HEK293 (cell line): ENCODE results near the gene ENDOU.

Source experiments
- CTCF ChIP-seq: fragments of 450-650 bp; formaldehyde crosslinking; IDR thresholded peaks from 2 replicates; pipeline ENCODE4 v1.5.1; 2016; ENCODE audit warnings: missing biosample characterization, missing genetic modification characterization
- ZBTB11 ChIP-seq: fragments of 450-650 bp; formaldehyde crosslinking; conservative IDR thresholded peaks from 2 replicates; pipeline ENCODE4 v1.5.1; 2016; ENCODE audit warnings: low read depth, missing biosample characterization, missing genetic modification characterization
- ZNF626 ChIP-seq: fragments of 450-650 bp; sonication (Bioruptor Pico); formaldehyde crosslinking; IDR thresholded peaks from 2 replicates; pipeline ENCODE4 v1.5.1; 2018; ENCODE audit warnings: missing biosample characterization, missing genetic modification characterization, inconsistent platforms
- ZNF629 ChIP-seq: fragments of 450-650 bp; formaldehyde crosslinking; IDR thresholded peaks from 2 replicates; pipeline ENCODE4 v1.5.1; 2017; ENCODE audit warnings: missing biosample characterization, missing genetic modification characterization
- ZNF677 ChIP-seq: fragments of 450-650 bp; IDR thresholded peaks from 2 replicates; pipeline ENCODE4 v1.5.0; 2018; ENCODE audit warnings: missing biosample characterization, mild to moderate bottlenecking, missing genetic modification characterization, moderate library complexity
- ZNF830 ChIP-seq: fragments of 450-650 bp; IDR thresholded peaks from 2 replicates; pipeline ENCODE4 v1.5.0; 2018; ENCODE audit warnings: missing biosample characterization, missing genetic modification characterization, low read depth, mild to moderate bottlenecking, moderate library complexity

- no peak for TF ChIP-seq ZNF626 (tag by site-specific recombination)
- no peak for TF ChIP-seq ZNF830
- no peak for TF ChIP-seq ZNF629
- TF ChIP-seq ZBTB11 (tag by site-specific recombination) = no peak
- TF ChIP-seq CTCF (tag by site-specific recombination) = no peak
- TF ChIP-seq ZNF677 (tag by site-specific recombination) = no peak
These were observed 7.2 kb upstream of the ENDOU start for GRCh38 chr12:47732504-47732903.
